ENCODE measurements around the gene SDR39U1.
A peak's percentile ranks its signal among the peaks of the same experiment; 100 is the strongest.
"Not testable (repeated sequence)": the region's sequence is repeated elsewhere in the genome, so short reads cannot be mapped to it uniquely, and the experiment has no call there.

The SDR39U1 gene, protein sequence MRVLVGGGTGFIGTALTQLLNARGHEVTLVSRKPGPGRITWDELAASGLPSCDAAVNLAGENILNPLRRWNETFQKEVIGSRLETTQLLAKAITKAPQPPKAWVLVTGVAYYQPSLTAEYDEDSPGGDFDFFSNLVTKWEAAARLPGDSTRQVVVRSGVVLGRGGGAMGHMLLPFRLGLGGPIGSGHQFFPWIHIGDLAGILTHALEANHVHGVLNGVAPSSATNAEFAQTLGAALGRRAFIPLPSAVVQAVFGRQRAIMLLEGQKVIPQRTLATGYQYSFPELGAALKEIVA

GRCh38 chr14:24442240-24443052, at the start of gene SDR39U1:
TSS of gene SDR39U1 (minus strand) at chr14:24442776. CDS start at chr14:24442769, 7 bp downstream.
- peak; percentile 99 for DNase-seq

DNA sequence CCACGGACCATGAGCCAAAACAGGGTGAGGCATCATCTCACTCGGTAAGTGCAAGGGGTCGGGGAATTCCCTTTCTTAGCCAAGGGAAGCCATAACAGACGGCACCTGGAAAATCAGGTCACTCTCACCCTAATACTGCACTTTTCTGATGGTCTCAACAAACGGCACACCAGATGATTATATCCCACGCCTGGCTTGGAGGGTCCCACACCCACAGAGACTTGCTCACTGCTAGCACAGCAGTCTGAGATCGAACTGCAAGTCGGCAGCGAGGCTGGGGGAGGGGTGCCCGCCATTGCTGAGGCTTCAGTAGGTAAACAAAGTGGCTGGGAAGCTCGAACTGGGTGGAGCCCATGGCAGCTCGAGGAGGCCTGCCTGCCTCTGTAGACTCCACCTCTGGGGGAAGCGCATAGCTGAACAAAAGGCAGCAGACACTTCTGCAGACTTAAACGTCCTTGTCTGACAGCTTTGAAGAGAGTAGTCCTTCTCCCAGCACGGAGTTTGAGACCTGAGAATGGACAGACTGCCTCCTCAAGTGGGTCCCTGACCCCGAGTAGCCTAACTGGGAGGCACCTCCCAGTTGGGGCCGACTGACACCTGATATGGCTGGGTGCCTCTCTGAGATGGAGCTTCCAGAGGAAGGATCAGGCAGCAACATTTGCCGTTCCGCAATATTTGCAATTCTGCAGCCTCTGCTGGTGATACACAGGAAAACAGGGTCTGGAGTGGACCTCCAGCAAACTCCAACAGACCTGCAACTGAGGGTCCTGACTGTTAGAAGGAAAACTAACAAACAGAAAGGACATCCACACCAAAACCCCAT, 49.2 kb upstream of the SDR39U1 start:
- DNase-seq: not testable (repeated sequence)

DNA sequence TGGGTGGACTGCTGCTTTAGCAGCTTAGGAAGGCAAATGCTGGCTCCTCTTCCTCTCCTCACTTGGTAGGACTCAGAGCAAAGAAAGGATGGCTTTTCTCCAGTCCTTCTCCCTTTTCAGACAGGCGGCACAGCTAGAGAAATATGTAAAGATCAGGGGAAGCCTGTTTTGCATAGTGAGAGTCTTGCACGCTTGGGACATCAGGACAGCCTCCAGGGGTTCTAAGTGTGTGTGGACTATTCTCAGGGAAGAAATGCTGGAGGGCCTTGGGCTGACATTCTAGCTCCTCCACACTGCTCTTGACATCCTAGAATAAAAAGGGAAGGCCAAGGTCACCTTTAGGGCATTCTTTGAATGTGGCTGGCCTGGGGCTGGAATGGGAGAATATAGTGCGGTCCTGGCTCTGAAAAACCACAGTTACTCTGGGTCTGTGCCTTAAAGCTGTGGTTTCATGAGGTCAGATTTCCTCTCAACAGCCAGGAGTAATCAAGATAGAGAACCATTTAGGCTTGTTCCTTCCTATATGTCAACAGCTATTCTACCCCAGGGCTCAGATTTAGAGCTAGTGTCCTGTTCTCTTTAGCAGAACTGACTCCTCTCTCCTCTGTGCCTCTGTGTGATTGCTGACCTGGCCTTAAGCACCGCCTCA, 41.2 kb upstream of the SDR39U1 start:
- no peak for DNase-seq

- DNase-seq: not testable (repeated sequence)
Observed at GRCh38 chr14:24482699-24483303, 40.2 kb upstream of the SDR39U1 start.

- no peak for DNase-seq
Observed at GRCh38 chr14:24481622-24482324, 39.2 kb upstream of the SDR39U1 start.

DNA sequence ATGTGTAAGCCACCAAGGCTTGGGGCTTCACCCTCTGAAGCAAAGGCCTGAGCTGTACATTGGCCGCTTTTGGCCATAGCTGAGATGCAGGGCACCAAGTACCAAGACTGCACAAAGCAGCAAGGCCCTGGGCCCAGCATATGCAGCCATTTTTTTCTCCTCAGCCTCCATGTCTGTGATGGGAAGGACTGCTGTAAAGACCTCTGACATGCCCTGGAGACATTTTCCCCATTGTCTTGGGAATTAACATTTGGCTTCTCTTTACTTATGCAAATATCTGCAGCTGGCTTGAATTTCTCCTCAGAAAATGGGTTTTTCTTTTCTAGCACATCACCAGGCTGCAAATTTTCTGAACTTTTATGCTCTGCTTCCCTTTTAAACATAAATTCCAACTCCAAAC, 37.4 kb upstream of the SDR39U1 start:
- DNase-seq: not testable (repeated sequence)

DNA sequence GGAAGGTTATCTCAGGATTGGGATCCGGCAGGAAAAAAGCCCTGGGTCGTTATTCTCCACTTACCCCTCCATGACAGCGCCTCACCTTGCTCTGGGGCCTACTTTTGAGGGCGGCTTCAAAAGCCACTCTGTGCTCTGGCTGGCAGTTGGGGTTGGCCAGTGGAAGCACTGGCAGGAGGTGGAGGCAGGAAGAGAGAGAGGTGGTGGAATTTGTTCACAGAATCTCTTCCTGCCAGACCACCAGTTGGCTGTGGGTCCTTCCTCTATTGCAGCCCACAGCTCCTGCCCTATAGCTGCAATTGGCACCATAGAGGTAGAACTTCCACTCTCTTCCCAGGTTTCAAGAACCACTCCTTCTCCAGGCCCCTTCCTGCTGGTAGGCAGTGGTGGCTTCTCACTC, 32.7 kb upstream of the SDR39U1 start:
- no peak for DNase-seq

DNA sequence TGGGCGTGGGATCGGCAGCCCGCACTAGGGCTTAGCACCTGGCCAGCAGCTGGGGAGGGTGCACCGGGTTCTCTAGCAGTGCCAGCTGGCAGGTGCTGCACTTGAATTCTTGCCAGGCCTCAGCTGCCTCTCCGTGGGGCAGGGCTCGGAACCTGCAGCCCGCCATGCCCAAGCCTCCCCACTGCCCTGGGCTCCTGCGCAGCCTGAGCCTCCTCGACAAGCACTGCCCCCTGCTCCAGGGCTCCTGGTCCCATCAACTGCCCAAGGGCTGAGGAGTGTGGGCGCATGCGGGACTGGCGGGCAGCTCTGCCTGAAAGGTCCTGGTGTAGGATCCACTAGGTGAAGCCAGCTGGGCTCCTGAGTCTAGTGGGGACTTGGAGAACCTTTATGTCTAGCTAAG, 30.6 kb upstream of the SDR39U1 start:
- DNase-seq: no peak

DNA sequence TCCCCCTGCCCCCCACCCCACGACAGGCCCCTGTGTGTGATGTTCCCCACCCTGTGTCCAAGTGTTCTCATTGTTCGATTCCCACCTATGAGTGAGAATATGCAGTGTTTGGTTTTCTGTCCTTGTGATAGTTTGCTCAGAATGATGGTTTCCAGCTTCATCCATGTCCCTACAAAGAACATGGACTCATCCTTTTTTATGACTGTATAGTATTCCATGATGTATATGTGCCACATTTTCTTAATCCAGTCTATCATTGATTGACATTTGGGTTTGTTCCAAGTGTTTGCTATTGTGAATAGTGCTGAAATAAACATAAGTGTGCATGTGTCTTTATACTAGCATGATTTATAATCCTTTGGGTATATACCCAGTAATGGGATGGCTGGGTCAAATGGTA, 27.9 kb upstream of the SDR39U1 start:
- DNase-seq: not testable (repeated sequence)

- no peak for DNase-seq
Observed at GRCh38 chr14:24465805-24466204, 23.2 kb upstream of the SDR39U1 start.

- DNase-seq: no peak
Observed at GRCh38 chr14:24465368-24465767, 22.8 kb upstream of the SDR39U1 start.

DNA sequence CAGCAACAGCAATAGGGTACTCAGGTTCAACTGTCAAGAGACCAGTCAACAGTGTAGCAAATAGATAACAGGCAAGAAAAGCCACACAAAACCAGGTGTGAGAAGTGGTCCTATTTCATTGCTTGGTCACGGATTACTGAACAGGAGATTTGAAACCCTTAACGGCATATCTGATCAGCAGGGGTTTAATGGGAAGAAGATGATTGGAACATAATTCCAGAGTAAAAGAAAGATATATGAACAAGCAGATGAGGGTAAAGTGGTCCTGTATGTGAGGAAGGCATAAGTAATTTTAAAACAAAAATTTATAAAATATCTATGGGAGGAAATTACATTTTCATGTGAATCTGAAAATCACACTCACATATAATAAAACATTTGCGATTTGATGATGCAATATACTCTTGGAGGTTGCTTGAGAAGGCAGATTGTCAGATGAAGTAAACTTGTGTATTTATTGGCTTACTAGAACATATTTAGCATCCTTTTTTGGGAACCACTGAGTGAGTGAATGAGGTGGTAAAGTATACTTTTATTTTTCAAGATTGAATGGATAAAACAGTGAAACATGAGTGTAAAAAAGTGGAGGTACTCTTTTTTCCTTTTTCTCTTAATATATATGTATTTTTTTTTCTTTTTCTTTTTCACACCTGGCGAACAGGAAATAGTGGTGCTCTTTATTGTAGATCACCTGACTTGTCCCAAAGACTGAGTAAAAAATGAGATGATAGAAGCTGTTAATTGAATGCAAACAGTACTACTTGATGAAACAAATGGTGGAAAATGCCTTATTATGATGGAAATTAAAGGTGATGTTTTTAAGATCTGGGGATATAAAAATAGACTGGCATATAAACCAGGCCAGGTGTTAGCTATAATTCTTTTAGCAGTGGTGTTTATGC, 21.6 kb upstream of the SDR39U1 start:
- DNase-seq: no peak

DNA sequence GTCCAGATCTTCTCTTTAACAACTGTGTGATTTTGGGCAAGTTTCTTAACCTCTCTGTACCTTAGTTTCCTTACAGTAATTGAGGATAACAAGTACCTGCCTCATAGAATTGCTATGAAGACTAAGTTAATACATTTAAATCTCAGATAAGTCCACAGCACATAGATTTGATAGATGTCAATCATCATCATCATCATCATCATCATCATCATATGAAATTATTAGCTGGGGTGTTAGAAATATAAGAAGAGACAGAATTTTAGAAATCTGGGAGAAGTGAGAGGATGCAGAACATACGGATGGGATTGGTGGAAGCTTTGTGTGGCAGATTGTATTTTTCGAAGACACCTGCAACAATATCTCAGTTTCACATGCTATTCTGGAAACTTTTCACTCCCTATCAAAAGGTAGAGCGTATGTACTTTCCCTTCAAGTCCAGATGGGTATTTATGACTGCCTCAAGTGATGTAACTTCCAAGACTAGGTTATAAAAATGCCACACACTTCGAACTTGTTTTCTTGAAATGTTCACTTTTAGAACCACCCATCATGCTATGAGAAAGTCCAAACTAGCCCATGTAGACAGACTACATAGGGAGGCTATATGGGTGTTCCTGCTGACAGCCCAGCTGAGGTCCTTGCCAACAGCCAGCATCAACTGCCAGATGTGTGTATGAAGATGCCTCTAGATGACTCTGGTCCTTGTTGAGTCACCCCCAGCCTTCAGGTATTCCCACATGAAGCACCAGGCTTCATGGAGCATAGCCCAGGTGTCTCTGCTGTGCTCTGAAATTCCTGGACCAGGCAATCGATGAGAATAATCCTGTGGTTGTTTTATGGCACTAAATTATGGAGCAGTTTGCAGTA, 20.7 kb upstream of the SDR39U1 start:
- no peak for DNase-seq

- DNase-seq: no peak
Observed at GRCh38 chr14:24461336-24461735, 18.8 kb upstream of the SDR39U1 start.

- no peak for DNase-seq
Observed at GRCh38 chr14:24459331-24459730, 16.8 kb upstream of the SDR39U1 start.

DNA sequence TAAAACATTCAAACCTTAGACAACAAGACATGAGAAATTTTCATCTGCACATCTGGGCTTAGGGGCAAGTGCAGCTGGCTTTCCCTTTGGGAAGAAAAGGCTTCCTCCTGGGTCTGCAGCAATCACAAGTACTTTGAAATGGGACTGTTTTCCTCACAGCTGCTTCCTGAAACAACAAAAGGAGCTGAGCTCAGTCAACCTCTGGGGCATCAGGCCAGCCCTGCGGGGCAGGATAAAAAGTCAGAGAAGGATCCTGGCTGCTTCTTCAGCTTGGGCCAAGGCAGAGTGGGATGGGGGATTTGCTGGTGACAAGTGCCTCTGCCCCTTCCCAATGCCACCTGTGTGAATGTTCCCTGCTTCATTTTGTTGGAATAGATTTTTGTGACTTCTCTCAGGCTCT, 16.2 kb upstream of the SDR39U1 start:
- no peak for DNase-seq

DNA sequence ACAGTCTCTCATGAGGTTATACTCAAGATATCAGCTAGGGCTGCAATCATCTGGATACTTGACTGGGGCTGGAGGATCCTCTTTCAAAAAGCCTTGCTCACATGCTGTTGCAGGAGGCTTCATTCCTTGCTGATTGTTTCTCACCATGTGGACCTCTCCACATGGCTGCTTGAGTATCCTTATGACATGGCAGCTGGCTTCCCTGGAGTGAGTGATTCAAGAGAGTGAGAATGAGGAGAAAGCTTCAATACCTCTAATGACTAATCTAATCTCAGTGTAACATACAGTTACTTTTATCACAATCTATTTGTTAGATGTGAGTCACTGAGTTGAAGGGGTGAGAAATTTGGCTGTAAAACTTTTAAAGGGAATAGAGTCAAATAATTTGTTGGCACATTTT, 14.4 kb upstream of the SDR39U1 start:
- DNase-seq: no peak

DNA sequence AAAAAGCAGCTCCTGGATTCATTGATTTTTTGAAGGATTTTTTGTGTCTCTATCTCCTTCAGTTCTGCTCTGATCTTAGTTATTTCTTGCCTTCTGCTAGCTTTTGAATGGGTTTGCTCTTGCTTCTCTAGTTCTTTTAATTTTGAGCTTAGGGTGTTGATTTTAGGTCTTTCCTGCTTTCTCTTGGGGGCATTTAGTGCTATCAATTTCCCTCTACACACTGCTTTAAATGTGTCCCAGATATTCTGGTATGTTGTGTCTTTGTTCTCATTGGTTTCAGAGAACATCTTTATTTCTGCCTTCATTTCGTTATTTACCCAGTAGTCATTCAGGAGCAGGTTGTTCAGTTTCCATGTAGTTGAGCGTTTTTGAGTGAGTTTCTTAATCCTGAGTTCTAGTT, 8.3 kb upstream of the SDR39U1 start:
- DNase-seq: not testable (repeated sequence)

- no peak for DNase-seq
Observed at GRCh38 chr14:24443053-24443665, 583 bp upstream of the SDR39U1 start.
